Heart left ventricle (tissue), 16 donors: Measurements from ENCODE around the gene GIGYF1. TPM values are rescaled to one million over a fixed set of nuclear protein-coding genes. Genes with fewer than 3 reads are reported as not detected.

Experiments used
- ATAC-seq, 4 donors: fragments of 200-7000 bp; cut with Tn5 transposase; one replicate each; pipeline ENCODE4 v1.9.1; 2020 to 2022; ENCODE audit warnings: moderate library complexity in 4 of 4, mild to moderate bottlenecking in 3 of 4, moderate number of reproducible peaks in 1 of 4
- DNase-seq, 5 donors: peaks; one replicate each; pipeline ENCODE4 v3.0.0-alpha.2; 2020
- H3K27ac ChIP-seq, 12 donors: fragments of 200-600 bp; sonication (generic) in 4 of 12; one replicate each; pipeline versions ENCODE4 v1.5.0 to v1.8.0; 2016 to 2022; ENCODE audit warnings: mild to moderate bottlenecking in 2 of 12
- H3K27me3 ChIP-seq, 9 donors: fragments of 200-600 bp; sonication (generic) in 2 of 9; one replicate each; pipeline versions ENCODE4 v1.5.1 to v1.8.0; 2016 to 2022; ENCODE audit warnings: mild to moderate bottlenecking in 3 of 9
- H3K36me3 ChIP-seq, 9 donors: fragments of 200-600 bp; sonication (generic) in 2 of 9; one replicate each; pipeline versions ENCODE4 v1.5.0 to v1.8.0; 2018 to 2022; ENCODE audit warnings: mild to moderate bottlenecking in 2 of 9
- H3K4me1 ChIP-seq, 12 donors: fragments of 200-600 bp; sonication (generic) in 4 of 12; one replicate each; pipeline versions ENCODE4 v1.5.0 to v1.8.0; 2016 to 2022; ENCODE audit warnings: mild to moderate bottlenecking in 3 of 12
- H3K4me3 ChIP-seq, 12 donors: fragments of 200-600 bp; sonication (generic) in 4 of 12; one replicate each; pipeline versions ENCODE4 v1.5.0 to v1.8.0; 2017 to 2022; ENCODE audit warnings: mild to moderate bottlenecking in 9 of 12, moderate library complexity in 4 of 12
- H3K9me3 ChIP-seq, 12 donors: fragments of 200-600 bp; sonication (generic) in 4 of 12; one replicate each; pipeline versions ENCODE4 v1.5.0 to v1.8.0; 2016 to 2022; ENCODE audit warnings: mild to moderate bottlenecking in 1 of 12
- POLR2A ChIP-seq, 2 donors: fragments of 450-650 bp; IDR thresholded peaks; one replicate each; pipeline ENCODE4 v1.6.1; 2017; ENCODE audit warnings: antibody characterized with exemption in 2 of 2, mild to moderate bottlenecking in 2 of 2, moderate library complexity in 2 of 2
- WGBS, 4 donors: extraction: QIAGEN DNeasy Blood & Tissue Kit in 2 of 4; methylation state at CpG; one replicate each; pipeline versions ENCODE4 v1.1.5 to v1.1.7; 2013 to 2018; 5-methylcytosine and 5-hydroxymethylcytosine counted together
- intact Hi-C, 10 donors: fragments of 100-400 bp; cut with DNase I; formaldehyde crosslinking; loops; one replicate each; pipeline versions ENCODE4 v1.11.1 to v1.14.2; 2022
- polyA plus RNA-seq, 2 donors: library from polyadenylated mRNA; stranded (reverse); fragments of 200-250 nt; gene quantifications; one replicate each; pipeline ENCODE4 v1.2.3, GENCODE V29; 2013
- total RNA-seq, 9 donors: library from RNA; depleted of rRNA in 2 of 9; stranded (reverse); fragments of >200 nt in 2 of 9; fragmentation: NEBNext Ultra II Directional in 3 of 9; extraction: Animal tissue kit (Norgen Biotek cat#: 25700) in 3 of 9; gene quantifications; one replicate each; pipeline versions ENCODE4 v1.1.0 to v1.2.4, GENCODE V29; 2016 to 2023
- TF ChIP-seq, protein P1 (sequence below), 12 donors: fragments of 200-600 bp; sonication (generic) in 4 of 12; IDR thresholded peaks; one replicate each; pipeline versions ENCODE4 v1.5.0 to v1.8.0; 2018 to 2022; ENCODE audit warnings: antibody characterized with exemption in 12 of 12, mild to moderate bottlenecking in 5 of 12
- donor health status: ischemic (EF 13 %, LVEDD 7.1; RV severe dilation, severe dysfunction).
- donor health status: healthy with polysubstance abuse.
- donor health status: DM: no; HTN: yes; CAD: no.
- donor health status: DM: no; HTN: no; CAD: no.
- donor health status: ischemic (EF 25% LVEDD 6.9; RV normal size, moderate dysfunction).
- donor health status: ischemic (EF 25% LVEDD 5.7; RV mildly dilated, moderate dysfunction).
- donor health status: healthy.
- donor health status: DM: yes; HTN: yes; CAD: no.
- donor health status: ischemic (EF 35%, LVEDD 5.7; RV mildly dilated, moderate dysfunction).
- donor health status: nonischemic (EF 11% LVEDD 7.7; RV severe dilation, severe dysfunction).
- donor health status: DM: yes; HTN: yes; CAD: no.
- donor health status: PGD.
- donor health status: ischemic (EF 29% LVEDD 5.4; RV normal size, mild dysfunction).
- donor health status: nonischemic (EF 23%, LVEDD 6.1; RV moderate dilation, normal function).

GIGYF1 gene
- total and polyA plus RNA-seq, 11 donors, result 12.9 to 31.7 (median 23.2) TPM

DNA sequence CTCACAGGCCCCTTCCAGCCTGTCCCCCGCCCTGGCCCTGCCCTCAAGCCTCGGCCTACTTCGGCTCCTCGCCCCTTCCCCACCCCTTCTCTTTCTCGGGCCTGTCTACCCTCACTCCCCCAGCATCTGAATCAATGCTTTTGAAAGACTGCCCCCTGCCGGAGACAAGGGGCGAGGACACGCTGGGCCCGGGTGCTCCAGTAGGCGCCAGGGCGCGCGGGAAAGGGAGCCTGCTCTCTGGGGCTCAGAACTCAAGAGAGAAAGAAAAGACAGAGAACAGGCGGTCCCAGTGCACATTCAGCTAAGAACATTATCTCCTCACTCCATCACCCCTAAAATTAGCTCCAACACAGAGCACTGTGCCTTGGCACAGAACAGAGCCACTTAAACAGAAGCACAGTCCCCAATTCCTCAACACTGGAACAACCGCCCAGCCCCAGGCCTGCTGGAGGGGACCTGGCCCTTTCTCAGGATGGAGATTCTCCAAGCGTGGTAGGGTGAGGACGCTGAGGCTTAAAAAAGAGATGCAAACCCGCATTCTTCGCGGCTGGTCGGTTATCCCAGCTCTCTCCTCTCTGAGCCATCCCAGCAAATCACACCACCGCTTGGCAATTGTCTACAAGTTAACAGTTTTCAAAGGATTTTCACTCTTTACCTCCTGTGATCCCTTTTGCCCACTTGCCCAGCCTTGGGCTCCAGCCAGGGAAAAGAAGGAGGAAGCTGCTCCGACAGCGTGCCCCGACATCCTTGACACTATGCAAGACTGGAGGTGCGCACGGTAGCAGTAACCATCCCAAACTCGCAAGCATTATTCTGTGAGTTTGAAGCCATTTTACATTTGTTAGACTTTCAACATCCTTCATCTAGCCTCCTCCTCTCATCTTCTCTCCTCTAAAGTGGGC is 2.1 kb downstream of the GIGYF1 start:
- Histone ChIP-seq H3K4me3 (peak overlapping the region in 9 of 12 donors; percentile 74 to 100 (median 91)), H3K9me3 (no peaks in the 10 kb centered on the region), H3K27me3 (no peaks in the 10 kb centered on the region), H3K4me1 (peaks cover 5 to 64% (median 46%) of the 10 kb centered on the region in 12 donors), H3K27ac (peak overlapping the region in 9 of 12 donors; percentile 12 to 90 (median 35)), H3K36me3 (peaks cover 0 to 25% (median 19%) of the 10 kb centered on the region in 9 donors)
- DNase-seq, result peak; percentile 76 to 91 (median 83)
- ATAC-seq, result peak; percentile 70 to 86 (median 82)
- TF ChIP-seq, protein P1, sequence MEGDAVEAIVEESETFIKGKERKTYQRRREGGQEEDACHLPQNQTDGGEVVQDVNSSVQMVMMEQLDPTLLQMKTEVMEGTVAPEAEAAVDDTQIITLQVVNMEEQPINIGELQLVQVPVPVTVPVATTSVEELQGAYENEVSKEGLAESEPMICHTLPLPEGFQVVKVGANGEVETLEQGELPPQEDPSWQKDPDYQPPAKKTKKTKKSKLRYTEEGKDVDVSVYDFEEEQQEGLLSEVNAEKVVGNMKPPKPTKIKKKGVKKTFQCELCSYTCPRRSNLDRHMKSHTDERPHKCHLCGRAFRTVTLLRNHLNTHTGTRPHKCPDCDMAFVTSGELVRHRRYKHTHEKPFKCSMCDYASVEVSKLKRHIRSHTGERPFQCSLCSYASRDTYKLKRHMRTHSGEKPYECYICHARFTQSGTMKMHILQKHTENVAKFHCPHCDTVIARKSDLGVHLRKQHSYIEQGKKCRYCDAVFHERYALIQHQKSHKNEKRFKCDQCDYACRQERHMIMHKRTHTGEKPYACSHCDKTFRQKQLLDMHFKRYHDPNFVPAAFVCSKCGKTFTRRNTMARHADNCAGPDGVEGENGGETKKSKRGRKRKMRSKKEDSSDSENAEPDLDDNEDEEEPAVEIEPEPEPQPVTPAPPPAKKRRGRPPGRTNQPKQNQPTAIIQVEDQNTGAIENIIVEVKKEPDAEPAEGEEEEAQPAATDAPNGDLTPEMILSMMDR (IDR thresholded peaks at IDR 0.05), result peak; percentile 83 to 93 (median 88)
- TF ChIP-seq POLR2A (IDR thresholded peaks at IDR 0.05), result no peak
- 21 to 27% (median 24%) methylated on average over 26 to 28 of the region's 28 CpGs for WGBS, 4 donors
- intact Hi-C loops, result loop anchor here (2.0 to 10.0 kb wide), 14 partner anchors 15 to 227 kb away; partner anchors contain the start of genes MOSPD3 (in 3 of the 10), SPACDR (in 2 of the 10), TSC22D4 (in 2 of the 10) and FBXO24 (in 1 of the 10)

GRCh38 chr7:100689230-100690135 is 4.6 kb downstream of the GIGYF1 start:
- Histone ChIP-seq H3K4me3 (no peak overlapping the region), H3K9me3 (no peaks in the 10 kb centered on the region), H3K27me3 (no peaks in the 10 kb centered on the region), H3K4me1 (peaks cover 5 to 61% (median 44%) of the 10 kb centered on the region in 12 donors), H3K27ac (peak overlapping the region in 2 of 12 donors; percentile 7 to 38), H3K36me3 (peaks cover 0 to 50% (median 43%) of the 10 kb centered on the region in 9 donors)
- 80 to 84% (median 82%) methylated on average over 14 to 18 of the region's 18 CpGs for WGBS, 4 donors
- DNase-seq, result peak in 1 of 5 donors; percentile 54
- TF ChIP-seq, protein P1 (IDR thresholded peaks at IDR 0.05), result no peak
- TF ChIP-seq POLR2A (IDR thresholded peaks at IDR 0.05), result no peak
- no peak for ATAC-seq
- intact Hi-C loops, result loop anchor here (2.0 to 10.0 kb wide), 13 partner anchors 67 to 225 kb away; partner anchors contain the start of genes MOSPD3 (in 3 of the 10), SPACDR (in 2 of the 10), TSC22D4 (in 2 of the 10) and FBXO24 (in 1 of the 10)

- intact Hi-C loops, result loop anchor here in 2 of 10 donors (5.0 kb wide), 2 partner anchors 66 to 126 kb away; no protein-coding TSS in a partner anchor
- Histone ChIP-seq H3K36me3 (peaks cover 0 to 61% (median 54%) of the 10 kb centered on the region in 9 donors), H3K27me3 (no peaks in the 10 kb centered on the region), H3K4me3 (no peak overlapping the region), H3K27ac (peak overlapping the region in 1 of 12 donors; percentile 7), H3K9me3 (no peaks in the 10 kb centered on the region), H3K4me1 (peaks cover 5 to 57% (median 44%) of the 10 kb centered on the region in 12 donors)
- TF ChIP-seq POLR2A (IDR thresholded peaks at IDR 0.05), result no peak
- 80 to 89% (median 84%) methylated on average over 13 to 16 of the region's 16 CpGs for WGBS, 4 donors
- DNase-seq (no peak), ATAC-seq (no peak)
These were observed 5.7 kb downstream of the GIGYF1 start for GRCh38 chr7:100688326-100688860.
